ENCODE results near the gene WDR64. TPM values are rescaled to one million over a fixed set of nuclear protein-coding genes. Genes with fewer than 3 reads are reported as not detected.

The WDR64 gene
- total RNA-seq, 1 donor from 2014 or later = 0.17 TPM

DNA sequence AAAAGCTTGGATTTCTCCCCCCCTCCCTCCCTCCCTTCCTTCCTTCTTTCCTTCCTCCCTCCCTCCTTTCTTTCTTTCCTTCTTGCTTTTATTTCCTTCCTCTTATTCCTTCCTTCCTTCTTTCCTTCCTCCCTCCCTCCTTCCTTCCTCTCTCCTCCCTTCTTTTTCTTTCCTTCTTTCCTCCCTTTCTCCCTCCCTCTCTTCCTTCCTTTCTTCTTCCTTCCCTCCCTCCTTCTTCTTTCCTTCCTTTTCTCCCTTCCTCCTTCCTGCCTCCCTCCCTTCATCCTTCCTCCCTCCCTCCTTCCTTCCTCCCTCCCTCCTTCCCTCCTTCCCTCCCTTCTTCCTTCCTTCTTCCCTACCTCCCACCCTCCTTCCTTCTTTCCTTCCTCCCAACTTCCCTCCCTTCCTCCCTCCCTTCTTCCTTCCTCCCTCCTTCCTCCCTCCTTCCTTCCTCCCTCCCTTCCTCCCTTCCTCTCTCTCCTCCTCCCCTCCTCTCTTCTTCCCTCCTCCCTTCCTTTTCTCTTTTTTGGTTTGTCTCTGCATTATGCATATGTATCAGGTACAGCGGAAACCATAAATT lies 22.8 kb downstream of the WDR64 start:
- H3K27ac Mint-ChIP-seq (ENCODE audit: unreplicated experiment) = no peak overlapping the region
- no peaks in the 10 kb centered on the region for H3K9me3 Mint-ChIP-seq (ENCODE audit: low read depth)
- no peaks in the 10 kb centered on the region for H3K36me3 Mint-ChIP-seq (ENCODE audit: low read depth)
- H3K4me3 Mint-ChIP-seq (ENCODE audit: unreplicated experiment) = no peak overlapping the region
- peaks cover 34% of the 10 kb centered on the region for H3K27me3 Mint-ChIP-seq (ENCODE audit: low read depth)
- TF ChIP-seq, protein P1, sequence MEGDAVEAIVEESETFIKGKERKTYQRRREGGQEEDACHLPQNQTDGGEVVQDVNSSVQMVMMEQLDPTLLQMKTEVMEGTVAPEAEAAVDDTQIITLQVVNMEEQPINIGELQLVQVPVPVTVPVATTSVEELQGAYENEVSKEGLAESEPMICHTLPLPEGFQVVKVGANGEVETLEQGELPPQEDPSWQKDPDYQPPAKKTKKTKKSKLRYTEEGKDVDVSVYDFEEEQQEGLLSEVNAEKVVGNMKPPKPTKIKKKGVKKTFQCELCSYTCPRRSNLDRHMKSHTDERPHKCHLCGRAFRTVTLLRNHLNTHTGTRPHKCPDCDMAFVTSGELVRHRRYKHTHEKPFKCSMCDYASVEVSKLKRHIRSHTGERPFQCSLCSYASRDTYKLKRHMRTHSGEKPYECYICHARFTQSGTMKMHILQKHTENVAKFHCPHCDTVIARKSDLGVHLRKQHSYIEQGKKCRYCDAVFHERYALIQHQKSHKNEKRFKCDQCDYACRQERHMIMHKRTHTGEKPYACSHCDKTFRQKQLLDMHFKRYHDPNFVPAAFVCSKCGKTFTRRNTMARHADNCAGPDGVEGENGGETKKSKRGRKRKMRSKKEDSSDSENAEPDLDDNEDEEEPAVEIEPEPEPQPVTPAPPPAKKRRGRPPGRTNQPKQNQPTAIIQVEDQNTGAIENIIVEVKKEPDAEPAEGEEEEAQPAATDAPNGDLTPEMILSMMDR (IDR thresholded peaks at IDR 0.05) = no peak
- no peak for DNase-seq (ENCODE audit: low spot score)
- no peaks in the 10 kb centered on the region for H3K4me1 Mint-ChIP-seq (ENCODE audit: low read depth)

DNA sequence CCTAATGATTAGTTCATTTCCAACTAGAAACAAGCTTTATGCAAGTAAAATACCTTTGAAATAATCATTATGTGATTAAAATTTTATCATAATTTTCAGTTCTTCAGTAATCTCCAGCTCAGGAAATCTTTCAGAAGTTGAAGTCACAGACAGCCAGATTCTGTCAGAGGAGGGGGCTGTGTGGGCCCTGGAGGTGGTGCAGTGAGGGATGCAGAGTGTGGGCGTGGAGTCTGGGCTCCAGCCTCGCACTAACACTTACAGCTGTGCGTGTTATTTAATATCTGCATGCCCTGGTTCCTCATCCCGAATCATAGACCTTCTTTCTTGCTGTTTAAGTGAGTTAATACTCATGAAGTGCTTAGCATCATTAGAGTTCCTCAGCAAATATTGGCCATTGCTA lies 23.9 kb downstream of the WDR64 start:
- H3K27me3 Mint-ChIP-seq (ENCODE audit: low read depth) = peaks cover 42% of the 10 kb centered on the region
- no peaks in the 10 kb centered on the region for H3K36me3 Mint-ChIP-seq (ENCODE audit: low read depth)
- no peaks in the 10 kb centered on the region for H3K4me1 Mint-ChIP-seq (ENCODE audit: low read depth)
- TF ChIP-seq, protein P1 (IDR thresholded peaks at IDR 0.05) = no peak
- H3K9me3 Mint-ChIP-seq (ENCODE audit: low read depth) = no peaks in the 10 kb centered on the region
- no peak for DNase-seq (ENCODE audit: low spot score)
- no peak overlapping the region for H3K4me3 Mint-ChIP-seq (ENCODE audit: unreplicated experiment)
- no peak overlapping the region for H3K27ac Mint-ChIP-seq (ENCODE audit: unreplicated experiment)

DNA sequence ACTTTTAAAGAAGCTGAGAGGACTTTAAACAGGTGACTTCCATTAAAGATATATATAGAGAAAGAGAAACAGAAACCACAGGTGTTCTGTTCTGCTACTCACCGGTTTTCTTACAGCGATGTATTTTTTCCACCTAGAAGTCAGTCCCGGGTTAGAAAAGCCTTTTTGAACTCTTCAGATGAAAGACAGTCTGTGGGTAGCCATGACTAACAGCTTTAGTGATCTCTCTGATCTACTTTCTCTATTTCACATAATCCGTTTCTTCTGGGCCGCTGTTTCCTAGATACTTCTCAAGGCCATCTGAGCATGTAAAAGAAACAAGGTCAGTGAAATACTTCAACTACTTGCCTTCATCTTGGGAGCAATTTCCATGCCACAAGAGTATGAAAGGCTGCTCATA lies 25.1 kb downstream of the WDR64 start:
- TF ChIP-seq, protein P1 (IDR thresholded peaks at IDR 0.05) = no peak
- DNase-seq (ENCODE audit: low spot score) = no peak
- no peaks in the 10 kb centered on the region for H3K4me1 Mint-ChIP-seq (ENCODE audit: low read depth)
- H3K4me3 Mint-ChIP-seq (ENCODE audit: unreplicated experiment) = no peak overlapping the region
- no peak overlapping the region for H3K27ac Mint-ChIP-seq (ENCODE audit: unreplicated experiment)
- H3K36me3 Mint-ChIP-seq (ENCODE audit: low read depth) = peaks cover 2% of the 10 kb centered on the region
- H3K27me3 Mint-ChIP-seq (ENCODE audit: low read depth) = peaks cover 46% of the 10 kb centered on the region
- H3K9me3 Mint-ChIP-seq (ENCODE audit: low read depth) = peaks cover 5% of the 10 kb centered on the region

DNA sequence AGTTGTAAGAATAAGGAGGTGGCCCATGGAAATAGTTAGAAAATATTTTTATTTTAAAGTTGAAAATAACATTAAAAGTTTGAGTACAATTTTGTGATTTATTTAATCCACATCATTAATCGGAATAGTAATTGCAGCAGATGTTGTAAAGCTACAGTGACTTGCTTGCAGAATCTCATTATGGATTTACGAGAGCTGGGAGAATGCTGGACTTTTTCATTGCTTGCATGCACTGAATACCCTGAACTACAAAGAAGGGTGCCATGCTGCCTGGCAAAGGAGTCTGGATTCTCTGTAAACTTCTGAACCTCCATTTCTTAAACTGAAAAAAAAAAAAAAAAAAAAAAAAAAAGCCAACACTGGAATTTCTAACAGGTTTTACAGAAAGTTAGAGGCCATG lies 26.5 kb downstream of the WDR64 start:
- Mint-ChIP-seq H3K4me1 (ENCODE audit: low read depth) (no peaks in the 10 kb centered on the region), H3K36me3 (ENCODE audit: low read depth) (peaks cover 2% of the 10 kb centered on the region), H3K27me3 (ENCODE audit: low read depth) (peaks cover 45% of the 10 kb centered on the region), H3K4me3 (ENCODE audit: unreplicated experiment) (no peak overlapping the region), H3K27ac (ENCODE audit: unreplicated experiment) (no peak overlapping the region), H3K9me3 (ENCODE audit: low read depth) (peaks cover 5% of the 10 kb centered on the region)
- TF ChIP-seq, protein P1 (IDR thresholded peaks at IDR 0.05) = no peak
- DNase-seq (ENCODE audit: low spot score) = no peak

DNA sequence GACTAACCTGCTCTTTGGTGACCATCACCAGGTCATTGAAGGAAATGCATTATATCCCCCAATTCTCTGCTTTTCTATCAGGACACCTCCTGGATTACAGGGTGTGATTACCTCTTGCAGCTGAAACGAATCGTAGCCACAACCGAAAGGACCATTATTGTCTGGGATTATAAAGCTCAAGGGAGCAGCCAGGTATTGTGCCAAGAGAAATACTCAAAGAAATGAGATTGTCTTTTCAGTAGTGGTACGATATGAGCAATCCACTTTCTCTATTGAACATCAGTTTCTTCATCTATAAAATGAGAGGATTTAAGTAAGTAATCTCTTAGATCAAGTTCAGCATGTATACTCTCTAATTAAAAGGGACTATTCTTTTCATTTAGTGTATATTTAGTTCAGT lies 27.3 kb downstream of the WDR64 start:
- Mint-ChIP-seq H3K36me3 (ENCODE audit: low read depth) (peaks cover 2% of the 10 kb centered on the region), H3K4me1 (ENCODE audit: low read depth) (no peaks in the 10 kb centered on the region), H3K4me3 (ENCODE audit: unreplicated experiment) (no peak overlapping the region), H3K27ac (ENCODE audit: unreplicated experiment) (no peak overlapping the region), H3K9me3 (ENCODE audit: low read depth) (peaks cover 5% of the 10 kb centered on the region), H3K27me3 (ENCODE audit: low read depth) (peaks cover 43% of the 10 kb centered on the region)
- TF ChIP-seq, protein P1 (IDR thresholded peaks at IDR 0.05) = no peak
- DNase-seq (ENCODE audit: low spot score) = no peak
